NK-92 treated with Interleukin-12 subunit alpha and Interleukin-12 subunit beta, amount 100 ng/mL, for 24 hours (cell line): ENCODE results near the gene SPINK2.

ENCODE experiments used
- DNase-seq: peaks from one replicate; lab custom pipeline; 2025; lab: John Stamatoyannopoulos, UW

SPINK2 gene, protein sequence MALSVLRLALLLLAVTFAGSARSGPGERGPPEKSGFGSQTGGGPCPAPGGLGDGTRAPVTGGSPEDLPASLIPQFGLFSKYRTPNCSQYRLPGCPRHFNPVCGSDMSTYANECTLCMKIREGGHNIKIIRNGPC

GRCh38 chr4:56821381-56822243 is at the start of gene SPINK2:
SPINK2 (minus strand) TSS chr4:56821701; CDS start chr4:56821662, 39 bp downstream.
- DNase-seq, result no peak

DNA sequence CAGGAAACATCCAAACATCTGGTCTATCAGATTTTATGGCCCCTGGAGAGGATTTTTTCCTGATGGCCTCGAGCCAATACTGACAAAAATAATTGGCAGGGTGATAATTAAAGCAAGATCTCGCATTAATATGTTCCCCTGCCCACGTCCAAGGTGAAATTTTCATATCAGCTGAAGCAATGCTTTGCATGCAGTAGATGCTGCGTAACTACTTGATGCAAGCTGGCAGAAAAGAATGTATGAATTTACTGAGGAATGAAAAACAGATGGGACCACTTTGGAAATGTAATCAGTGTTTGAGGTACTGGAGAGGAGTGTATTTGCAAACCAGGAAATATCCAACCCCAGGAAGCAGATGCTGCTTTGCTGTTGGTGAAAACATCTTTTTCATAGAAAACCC is 49.4 kb upstream of the SPINK2 start:
- DNase-seq, result no peak

- DNase-seq, result no peak
Measured at GRCh38 chr4:56863441-56864139, 42.1 kb upstream of the SPINK2 start.

- DNase-seq, result no peak
Measured at GRCh38 chr4:56861360-56861759, 39.9 kb upstream of the SPINK2 start.

DNA sequence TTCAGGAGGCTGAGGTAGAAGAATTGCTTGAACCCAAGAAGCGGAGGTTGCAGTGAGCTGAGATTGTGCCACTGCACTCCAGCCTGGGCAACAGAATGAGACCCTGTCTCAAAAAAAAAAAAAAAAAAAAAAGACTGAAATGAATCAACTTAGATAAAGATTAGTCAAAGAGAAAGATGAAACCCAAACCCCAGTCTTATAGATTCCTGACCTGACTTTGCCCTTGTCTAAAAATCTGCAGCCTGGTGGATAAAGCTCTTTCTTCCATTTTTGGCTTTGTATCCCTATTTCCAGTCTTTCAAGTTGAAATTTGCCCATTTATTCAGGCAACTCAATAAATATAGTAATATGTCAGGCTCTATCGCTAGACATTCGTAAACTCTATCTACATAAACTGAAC is 39.3 kb upstream of the SPINK2 start:
- DNase-seq, result no peak

DNA sequence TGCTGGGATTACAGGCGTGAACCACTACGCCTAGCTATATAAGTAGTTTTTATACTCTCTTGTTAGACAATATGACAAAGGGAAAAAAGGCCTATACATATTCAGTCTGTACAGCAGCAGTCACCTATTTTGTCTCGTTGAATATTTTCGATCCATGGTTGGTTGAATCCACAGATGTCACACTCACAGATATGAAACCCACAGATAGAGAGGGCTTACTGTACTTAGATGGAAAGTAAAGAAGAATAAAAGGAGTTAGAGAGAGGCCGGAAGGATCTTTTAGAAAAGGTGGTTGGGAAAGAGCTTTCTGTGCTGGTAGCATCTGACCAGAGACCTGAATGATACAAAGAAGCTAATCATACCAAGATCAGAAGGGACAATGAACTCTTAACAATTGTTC is 38.3 kb upstream of the SPINK2 start:
- no peak for DNase-seq

DNA sequence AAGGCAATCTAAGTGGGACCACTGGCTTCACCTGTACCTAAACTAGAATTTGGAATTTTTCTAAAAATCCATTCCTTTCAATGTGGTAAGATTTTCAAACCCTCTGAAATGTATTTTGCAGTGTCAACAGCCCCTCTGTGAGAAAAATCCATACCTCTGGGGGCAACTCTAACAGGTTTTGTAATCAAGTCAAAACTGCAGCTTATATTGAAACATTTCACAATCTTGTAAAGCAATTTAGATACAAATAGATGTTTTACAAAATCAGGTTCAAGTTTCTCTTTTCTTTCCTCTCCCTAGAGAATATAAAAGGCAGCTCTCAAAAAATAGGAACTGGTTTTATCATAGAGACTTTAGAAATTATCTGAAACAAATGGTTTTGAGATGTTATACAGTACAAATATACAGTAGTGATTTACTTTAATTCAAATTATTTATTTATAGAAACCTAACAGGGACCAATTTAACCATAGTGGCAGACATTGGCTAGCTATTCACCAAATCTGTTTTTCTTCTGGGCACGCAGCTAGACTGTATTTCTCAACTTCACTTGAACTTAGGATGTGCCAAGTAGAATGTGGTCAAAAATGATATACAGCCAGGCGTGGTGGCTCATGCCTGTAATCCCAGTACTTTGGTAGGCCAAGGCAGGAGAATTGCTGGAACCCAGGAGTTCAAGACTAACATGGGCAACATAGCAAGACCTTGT is 36.3 kb upstream of the SPINK2 start:
- DNase-seq, result no peak

- no peak for DNase-seq
Measured at GRCh38 chr4:56856656-56857055, 35.2 kb upstream of the SPINK2 start.

- DNase-seq, result no peak
Measured at GRCh38 chr4:56850910-56851309, 29.4 kb upstream of the SPINK2 start.

DNA sequence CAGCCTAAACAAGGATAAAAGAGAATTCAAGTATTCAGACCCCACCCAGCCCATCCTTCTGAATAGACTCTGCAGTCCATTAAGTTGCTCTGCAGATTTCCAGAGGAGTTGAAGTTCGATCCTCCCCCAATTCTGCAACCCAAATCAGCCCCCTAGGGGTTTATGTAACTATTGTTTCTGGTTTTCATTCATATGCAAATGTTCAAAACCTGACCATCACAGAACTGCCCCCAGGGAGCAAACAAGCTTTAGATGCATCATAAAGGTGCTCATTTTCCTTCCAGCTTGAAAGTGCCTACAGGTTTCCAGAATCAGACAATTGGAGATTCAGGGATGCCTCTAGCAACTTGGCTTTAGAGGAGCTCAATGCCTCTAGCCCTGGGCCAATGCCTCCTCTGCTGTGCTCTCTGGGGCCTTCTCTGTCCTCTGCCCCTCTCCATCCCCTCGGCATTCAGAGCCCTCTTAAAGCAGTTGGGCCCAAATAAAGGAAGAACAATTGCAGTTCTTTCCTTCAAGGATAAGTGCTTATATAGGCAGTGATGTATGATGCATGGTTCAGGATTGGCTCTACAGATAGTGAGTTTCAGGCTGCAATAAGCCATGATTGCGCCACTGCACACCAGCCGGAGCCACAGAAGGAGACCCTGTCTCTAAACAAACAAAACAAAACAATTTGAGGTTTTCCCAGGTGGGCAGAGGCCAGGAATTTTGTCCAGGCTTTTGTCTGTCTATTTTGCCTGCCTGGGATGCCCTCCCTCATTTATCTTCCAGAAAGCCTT is 23.5 kb upstream of the SPINK2 start:
- no peak for DNase-seq

GRCh38 chr4:56843421-56843899 is 22.0 kb upstream of the SPINK2 start:
- DNase-seq, result no peak

DNA sequence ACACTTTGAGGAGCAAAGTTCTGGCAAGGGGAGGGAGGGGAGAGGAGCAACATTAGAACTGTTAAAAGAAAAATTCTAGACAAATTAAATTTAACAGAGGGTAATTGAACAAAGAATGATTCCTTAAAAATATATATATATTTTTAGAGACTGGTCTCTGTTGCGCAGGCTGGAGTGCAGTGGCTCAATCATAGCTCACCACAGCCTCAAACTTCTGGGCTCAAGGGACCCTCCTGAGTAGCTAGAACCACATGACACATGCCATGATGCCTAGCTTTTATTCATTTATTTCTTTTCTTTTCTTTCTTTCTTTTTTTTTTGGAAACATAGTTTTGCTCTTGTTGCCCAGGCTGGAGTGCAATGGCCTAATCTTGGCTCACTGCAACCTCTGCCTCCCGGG is 19.1 kb upstream of the SPINK2 start:
- DNase-seq, result no peak

DNA sequence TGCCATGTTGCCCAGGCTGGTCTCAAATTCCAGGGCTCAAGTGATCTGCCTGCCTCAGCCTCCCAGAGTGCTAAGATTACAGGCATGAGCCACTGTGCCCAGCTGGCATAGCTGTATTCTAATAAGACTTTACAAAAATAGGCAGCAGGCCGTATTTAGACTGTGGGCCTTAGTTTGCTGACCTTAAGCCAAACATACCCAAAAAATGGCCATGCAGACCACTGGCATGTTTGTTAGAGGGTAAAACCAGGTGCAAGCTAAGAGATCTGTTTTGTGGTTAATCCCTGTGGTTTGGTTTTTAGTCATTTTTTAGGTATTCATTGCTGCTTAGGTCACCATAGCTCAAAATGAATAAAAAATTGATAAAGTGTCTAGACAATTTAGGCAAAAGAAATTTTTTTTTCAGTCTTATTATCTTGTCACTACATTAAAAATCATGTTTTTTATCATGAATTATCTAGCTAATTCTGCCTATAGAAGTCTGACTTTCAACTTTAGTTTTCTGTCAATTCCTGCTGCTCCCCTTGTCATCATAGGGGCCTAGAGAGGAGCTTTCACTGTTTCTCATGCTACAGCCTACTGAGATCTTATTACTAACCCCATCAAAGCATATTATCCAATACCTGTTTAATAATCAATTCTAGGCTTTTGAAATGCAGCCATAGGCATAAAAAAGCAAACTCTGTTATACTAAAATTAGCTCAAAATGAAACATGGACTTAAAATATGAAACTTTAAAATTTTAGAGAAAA is 7.5 kb upstream of the SPINK2 start:
- DNase-seq, result no peak

DNA sequence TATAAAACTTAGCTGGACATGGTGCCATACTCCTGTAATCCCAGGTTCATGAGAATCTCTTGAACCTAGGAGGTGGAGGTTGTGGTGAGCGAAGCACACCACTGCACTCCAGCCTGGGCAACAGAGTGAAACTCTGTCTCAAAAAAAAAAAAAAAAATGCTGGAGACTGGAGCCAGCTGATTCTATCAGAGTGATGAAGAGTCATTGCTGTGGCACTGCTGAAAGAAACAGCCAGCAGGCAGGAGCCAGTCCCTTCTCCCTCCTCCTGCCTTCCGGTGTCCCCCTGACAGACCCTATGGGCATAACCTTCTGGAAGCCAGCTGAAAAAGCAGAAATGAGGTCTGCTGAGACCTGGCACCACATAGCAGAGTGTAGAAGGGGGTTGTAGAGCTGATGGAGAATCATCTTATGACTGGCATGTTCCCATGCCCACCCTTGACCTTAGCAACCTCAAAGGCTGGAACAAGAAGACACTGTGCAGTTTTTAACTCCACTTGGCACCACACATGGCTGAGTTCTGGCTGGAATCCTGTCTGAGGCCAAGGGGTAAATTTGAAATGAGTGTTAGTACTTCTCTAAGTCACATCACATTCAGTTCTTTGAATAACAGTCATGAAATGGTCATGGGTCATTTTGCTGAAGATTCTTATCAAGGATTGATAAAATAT is 2.6 kb upstream of the SPINK2 start:
- no peak for DNase-seq

DNA sequence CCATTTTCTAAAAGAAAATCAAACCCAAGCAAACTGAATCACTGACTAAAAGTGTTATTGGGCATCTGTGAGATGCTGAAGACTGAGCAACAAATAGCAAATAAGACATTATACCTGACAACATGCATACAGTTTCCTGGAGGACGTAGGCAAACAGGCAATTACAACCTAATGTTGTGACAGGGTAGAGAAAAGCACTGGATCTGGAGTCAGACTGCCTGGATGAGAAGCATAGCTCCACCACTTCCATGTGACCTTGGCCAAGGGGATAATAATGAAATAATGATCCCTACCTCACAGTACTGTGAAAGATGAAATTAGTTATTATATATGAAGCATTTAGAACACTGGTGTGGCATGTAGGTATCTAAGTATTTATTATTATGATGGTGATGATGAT is 2.7 kb downstream of the SPINK2 start:
- DNase-seq, result no peak

DNA sequence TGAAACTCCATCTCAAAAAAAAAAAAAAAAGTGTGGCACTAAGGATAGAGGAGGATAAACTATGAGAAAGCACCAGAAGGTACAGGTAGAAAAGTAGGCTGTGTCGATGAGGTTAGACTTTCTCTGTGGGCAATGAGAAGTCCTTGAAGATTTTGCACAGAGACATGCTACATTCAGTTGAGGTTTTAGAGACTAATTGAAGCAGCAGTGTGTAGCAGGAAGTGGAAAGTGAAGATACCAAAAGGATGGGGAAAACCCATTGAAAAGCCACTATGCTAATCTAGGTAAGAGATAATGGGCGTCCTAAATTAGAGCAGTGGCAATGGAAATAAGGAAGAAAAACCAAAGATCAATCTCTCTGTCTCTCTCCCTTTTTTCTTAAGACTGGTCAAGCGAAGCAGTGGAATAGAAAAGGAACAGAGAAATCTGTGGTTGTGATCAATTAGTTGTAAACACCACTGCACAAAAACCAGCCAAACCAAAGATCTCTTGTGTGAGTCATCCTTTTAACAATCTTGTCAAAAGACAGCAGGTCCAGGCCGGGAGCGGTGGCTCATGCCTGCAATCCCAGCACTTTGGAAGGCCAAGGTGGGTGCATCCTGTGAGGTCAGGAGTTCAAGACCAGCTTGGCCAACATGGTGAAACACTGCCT is 3.5 kb downstream of the SPINK2 start:
- no peak for DNase-seq

DNA sequence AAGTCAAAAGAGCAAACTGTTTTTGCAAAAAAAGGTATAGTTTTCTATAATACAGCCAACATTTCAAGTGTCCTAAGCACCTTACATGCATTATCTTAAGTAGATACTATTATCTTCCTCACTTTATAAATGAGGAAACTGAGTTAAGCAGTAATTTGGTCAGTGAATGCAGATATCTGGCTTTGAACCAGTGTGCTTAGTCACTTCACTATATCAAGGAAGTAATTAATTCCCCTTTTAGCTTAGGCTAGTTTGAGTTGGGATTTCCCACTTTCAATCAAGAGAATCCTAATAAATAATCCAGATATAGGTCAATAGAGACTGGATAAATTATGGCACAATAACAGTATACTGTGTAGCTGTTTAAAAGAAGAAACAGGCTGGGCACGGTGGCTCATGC is 14.8 kb downstream of the SPINK2 start:
- DNase-seq, result no peak

- DNase-seq, result no peak
Measured at GRCh38 chr4:56804551-56804950, 16.9 kb downstream of the SPINK2 start.

DNA sequence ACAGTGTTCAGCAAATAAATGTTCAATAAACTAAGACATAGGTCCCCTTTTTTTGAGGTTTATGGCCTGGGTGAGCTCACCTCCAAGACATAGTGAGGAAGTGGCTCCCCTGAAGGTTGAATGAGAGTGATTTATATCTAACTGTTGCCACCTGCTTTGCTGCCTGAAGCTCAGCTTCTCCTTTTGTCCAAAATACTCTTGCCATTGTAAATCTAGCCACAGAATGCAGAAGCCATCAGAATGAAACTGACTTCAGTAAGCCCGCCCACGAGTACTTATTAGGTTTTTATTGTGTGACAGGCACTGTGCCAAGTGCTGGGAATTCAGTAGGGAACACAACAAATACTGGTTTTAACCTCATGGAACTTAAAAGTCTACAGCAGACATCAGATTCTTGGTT is 18.0 kb downstream of the SPINK2 start:
- no peak for DNase-seq
